Measurements from ENCODE around the gene ZMYM1. TPM values are rescaled to one million over a fixed set of nuclear protein-coding genes. Genes with fewer than 3 reads are reported as not detected.

Gene ZMYM1
- total RNA-seq: 10 to 100 TPM in 4 of 6 donors, 1 to 10 TPM in 2; 6.3 to 16.6 (median 10.3) TPM

GRCh38 chr1:35079003-35079930 is at the start of gene ZMYM1:
ZMYM1 (plus strand) TSS chr1:35079385; CDS start chr1:35093988, 14,603 bp downstream.
- DNase-seq: peak; percentile 84 to 96
- H3K4me1 ChIP-seq: peaks cover 7 to 20% (median 13%) of the 10 kb centered on the region in 4 donors
- H3K36me3 ChIP-seq: no peaks in the 10 kb centered on the region
- H3K4me3 ChIP-seq: peak within 1 kb of the TSS; percentile 61 to 74 (median 68)
- H3K9me3 ChIP-seq: no peaks in the 10 kb centered on the region
- peak in 1 of 2 donors; percentile 81 for TF ChIP-seq POLR2AphosphoS5 (IDR thresholded peaks at IDR 0.05)
- no peak for TF ChIP-seq EP300 (IDR thresholded peaks at IDR 0.05)
- no peak for TF ChIP-seq CTCF (IDR thresholded peaks at IDR 0.05)
- TF ChIP-seq POLR2A (IDR thresholded peaks at IDR 0.05): peak in 3 of 4 donors; percentile 31 to 71 (median 33)
- no peaks in the 10 kb centered on the region for H3K27me3 ChIP-seq
- ATAC-seq (ENCODE audit: low FRiP score in 2 of 2): peak; percentile 92 to 98
- 0 to 1% methylated on average over 36 to 46 of the region's 52 CpGs for WGBS, 2 donors
- peak within 1 kb of the TSS; percentile 75 to 93 (median 90) for H3K27ac ChIP-seq

GRCh38 chr1:35029761-35030160 is 49.4 kb upstream of the ZMYM1 start:
- Histone ChIP-seq H3K36me3 (peaks cover 0 to 14% (median 0%) of the 10 kb centered on the region in 4 donors), H3K4me1 (peaks cover 15 to 24% (median 20%) of the 10 kb centered on the region in 4 donors), H3K9me3 (peaks cover 0 to 11% (median 0%) of the 10 kb centered on the region in 4 donors), H3K27me3 (no peaks in the 10 kb centered on the region), H3K4me3 (peak overlapping the region in 2 of 4 donors; percentile 68 to 76), H3K27ac (no peak overlapping the region)
- no peak for DNase-seq
- TF ChIP-seq POLR2A (IDR thresholded peaks at IDR 0.05) (no peak), CTCF (IDR thresholded peaks at IDR 0.05) (no peak), POLR2AphosphoS5 (IDR thresholded peaks at IDR 0.05) (no peak), EP300 (IDR thresholded peaks at IDR 0.05) (no peak)
- ATAC-seq (ENCODE audit: low FRiP score in 2 of 2): no peak

- Histone ChIP-seq H3K9me3 (peaks cover 0 to 11% (median 0%) of the 10 kb centered on the region in 4 donors), H3K4me1 (peaks cover 15 to 24% (median 20%) of the 10 kb centered on the region in 4 donors), H3K4me3 (peak overlapping the region; percentile 33 to 76 (median 67)), H3K27me3 (no peaks in the 10 kb centered on the region), H3K27ac (peak overlapping the region in 3 of 4 donors; percentile 85 to 91 (median 86)), H3K36me3 (peaks cover 0 to 14% (median 0%) of the 10 kb centered on the region in 4 donors)
- ATAC-seq (ENCODE audit: low FRiP score in 2 of 2) (no peak), DNase-seq (no peak)
- WGBS, 2 donors: 67 to 74% methylated on average over 5 of the region's 5 CpGs
- TF ChIP-seq CTCF (IDR thresholded peaks at IDR 0.05): no peak
- TF ChIP-seq POLR2AphosphoS5 (IDR thresholded peaks at IDR 0.05): no peak
- no peak for TF ChIP-seq EP300 (IDR thresholded peaks at IDR 0.05)
Observed at GRCh38 chr1:35030338-35030737, 48.8 kb upstream of the ZMYM1 start.

- TF ChIP-seq CTCF (IDR thresholded peaks at IDR 0.05) (no peak), EP300 (IDR thresholded peaks at IDR 0.05) (no peak), POLR2A (IDR thresholded peaks at IDR 0.05) (no peak), POLR2AphosphoS5 (IDR thresholded peaks at IDR 0.05) (no peak)
- H3K4me3 ChIP-seq: peak overlapping the region; percentile 33 to 76 (median 67)
- peak overlapping the region; percentile 85 to 95 (median 88) for H3K27ac ChIP-seq
- H3K27me3 ChIP-seq: no peaks in the 10 kb centered on the region
- H3K36me3 ChIP-seq: peaks cover 0 to 14% (median 0%) of the 10 kb centered on the region in 4 donors
- peak in 1 of 2 donors; percentile 26 for DNase-seq
- WGBS, 2 donors: 7 to 8% methylated on average over 16 to 17 of the region's 17 CpGs
- H3K9me3 ChIP-seq: peaks cover 0 to 11% (median 0%) of the 10 kb centered on the region in 4 donors
- peaks cover 15 to 21% (median 19%) of the 10 kb centered on the region in 4 donors for H3K4me1 ChIP-seq
- ATAC-seq (ENCODE audit: low FRiP score in 2 of 2): peak in 1 of 2 donors; percentile 66
Observed at GRCh38 chr1:35030756-35031446, 48.3 kb upstream of the ZMYM1 start.

Data from upper lobe of left lung (tissue), 6 donors.